Lung (tissue), 12 donors: ENCODE measurements around the gene FANK1. TPM values are rescaled to one million over a fixed set of nuclear protein-coding genes. Genes with fewer than 3 reads are reported as not detected.
A peak's percentile ranks its signal among the peaks of the same experiment; 100 is the strongest.

Experiments used
- ATAC-seq: fragments of 200-7000 bp; cut with Tn5 transposase; one replicate; pipeline ENCODE4 v1.9.1; 2020; ENCODE audit warnings: moderate number of reproducible peaks; ENCODE audit not compliant: insufficient read depth, low FRiP score
- DNase-seq, 3 donors: peaks; one replicate each; pipeline ENCODE4 v3.0.0-alpha.2; 2013 to 2017
- H3K27ac ChIP-seq, 2 donors: one replicate each; pipeline ENCODE4 v1.5.1; 2013; ENCODE audit warnings: mild to moderate bottlenecking in 2 of 2, moderate library complexity in 2 of 2, control low read depth in 1 of 2, inconsistent platforms in 1 of 2, low read depth in 1 of 2, low read length in 1 of 2
- H3K27me3 ChIP-seq, 3 donors: one replicate each; pipeline ENCODE4 v1.5.1; 2013; ENCODE audit warnings: low read length in 2 of 3; ENCODE audit not compliant: control insufficient read depth in 3 of 3, insufficient read depth in 3 of 3
- H3K36me3 ChIP-seq, 4 donors: one replicate each; pipeline ENCODE4 v1.5.1; 2013; ENCODE audit warnings: low read length in 4 of 4, mild to moderate bottlenecking in 1 of 4, moderate library complexity in 1 of 4; ENCODE audit not compliant: control insufficient read depth in 4 of 4, insufficient read depth in 4 of 4
- H3K4me1 ChIP-seq, 5 donors: one replicate each; pipeline ENCODE4 v1.5.1; 2013; ENCODE audit warnings: low read length in 5 of 5, mild to moderate bottlenecking in 2 of 5, moderate library complexity in 1 of 5; ENCODE audit not compliant: control insufficient read depth in 5 of 5, insufficient read depth in 5 of 5
- H3K4me3 ChIP-seq: one replicate; pipeline ENCODE4 v1.5.1; 2013; ENCODE audit warnings: mild to moderate bottlenecking, control low read depth, moderate library complexity
- H3K9ac ChIP-seq, 2 donors: one replicate each; pipeline ENCODE4 v1.5.1; 2013; ENCODE audit warnings: low read length in 2 of 2, control low read depth in 1 of 2; ENCODE audit not compliant: insufficient read depth in 1 of 2
- H3K9me3 ChIP-seq, 4 donors: one replicate each; pipeline ENCODE4 v1.5.1; 2013; ENCODE audit warnings: low read length in 3 of 4, mild to moderate bottlenecking in 1 of 4, moderate library complexity in 1 of 4; ENCODE audit not compliant: control insufficient read depth in 4 of 4, insufficient read depth in 3 of 4
- CTCF ChIP-seq: IDR thresholded peaks from 2 replicates; pipeline ENCODE4 v1.5.1; 2012; ENCODE audit warnings: mild to moderate bottlenecking; ENCODE audit errors: control extremely low read depth, extremely low read depth
- WGBS, 2 donors: extraction: QIAGEN DNeasy Blood & Tissue Kit; methylation state at CpG; one replicate each; pipeline ENCODE4 v1.1.7; 2013; 5-methylcytosine and 5-hydroxymethylcytosine counted together
- polyA plus RNA-seq, 2 donors: library from polyadenylated mRNA; stranded (reverse); fragments of 200-250 nt; gene quantifications; one replicate each; pipeline ENCODE4 v1.2.1, GENCODE V29; 2013
- total RNA-seq, 2 donors: library from RNA; depleted of rRNA in 1 of 2; stranded (reverse); fragments of >200 nt in 1 of 2; gene quantifications; one replicate each; pipeline ENCODE4 v1.2.1, GENCODE V29; 2014 to 2021
- donor health status: control.
- donor health status: control.
- donor health status: Bipolar disorder and iron deficiency.
- donor health status: healthy.
- donor health status: DM: yes; HTN: yes; CAD: no.

Gene FANK1
- total and polyA plus RNA-seq, 4 donors, result 8.7 to 18.4 (median 13.7) TPM

GRCh38 chr10:125982260-125982948, 86.0 kb downstream of the FANK1 start:
- no peaks in the 10 kb centered on the region for H3K36me3 ChIP-seq
- H3K4me1 ChIP-seq, result peaks cover 0 to 6% (median 0%) of the 10 kb centered on the region in 5 donors
- H3K27me3 ChIP-seq, result no peaks in the 10 kb centered on the region
- H3K4me3 ChIP-seq, result no peak overlapping the region
- ATAC-seq (peak; percentile 65), DNase-seq (peak; percentile 54 to 90 (median 90))
- H3K9ac ChIP-seq, result no peak overlapping the region
- 15 to 20% methylated on average over 6 of the region's 6 CpGs for whole genome bisulfite sequencing, 2 donors
- no peaks in the 10 kb centered on the region for H3K9me3 ChIP-seq
- TF ChIP-seq CTCF, result peak; percentile 51
- H3K27ac ChIP-seq, result no peak overlapping the region

GRCh38 chr10:125983161-125983560, 86.8 kb downstream of the FANK1 start:
- Histone ChIP-seq H3K4me3 (no peak overlapping the region), H3K9ac (no peak overlapping the region), H3K9me3 (no peaks in the 10 kb centered on the region), H3K27me3 (no peaks in the 10 kb centered on the region), H3K4me1 (peaks cover 0 to 6% (median 0%) of the 10 kb centered on the region in 5 donors), H3K27ac (no peak overlapping the region), H3K36me3 (no peaks in the 10 kb centered on the region)
- no peak for TF ChIP-seq CTCF
- ATAC-seq, result no peak
- no peak for DNase-seq
- 77 to 86% methylated on average over 6 of the region's 6 CpGs for WGBS, 2 donors

GRCh38 chr10:125983656-125984055, 87.3 kb downstream of the FANK1 start:
- 93 to 94% methylated on average over 5 of the region's 5 CpGs for WGBS, 2 donors
- DNase-seq (no peak), ATAC-seq (no peak)
- H3K9ac ChIP-seq, result no peak overlapping the region
- no peaks in the 10 kb centered on the region for H3K36me3 ChIP-seq
- no peaks in the 10 kb centered on the region for H3K27me3 ChIP-seq
- H3K9me3 ChIP-seq, result no peaks in the 10 kb centered on the region
- peaks cover 0 to 6% (median 0%) of the 10 kb centered on the region in 5 donors for H3K4me1 ChIP-seq
- H3K27ac ChIP-seq, result no peak overlapping the region
- TF ChIP-seq CTCF, result no peak
- H3K4me3 ChIP-seq, result no peak overlapping the region
